IgD-negative memory B cell (primary cell): ENCODE results near the gene ZMYND10. TPM values are rescaled to one million over a fixed set of nuclear protein-coding genes. Genes with fewer than 3 reads are reported as not detected.

Experiments used
- H3K27ac Mint-ChIP-seq, 3 donors: one replicate each; pipeline ENCODE4 v1.8.0; 2020 to 2022; ENCODE audit warnings: mild to moderate bottlenecking in 3 of 3, mixed read lengths in 3 of 3, moderate library complexity in 1 of 3
- H3K27me3 Mint-ChIP-seq: one replicate; pipeline ENCODE4 v1.8.0; 2021; ENCODE audit warnings: mixed read lengths
- H3K36me3 Mint-ChIP-seq: one replicate; pipeline ENCODE4 v1.8.0; 2020; ENCODE audit warnings: mild to moderate bottlenecking, mixed read lengths
- H3K4me1 Mint-ChIP-seq, 3 donors: one replicate each; pipeline ENCODE4 v1.8.0; 2020 to 2022; ENCODE audit warnings: mixed read lengths in 3 of 3, mild to moderate bottlenecking in 1 of 3
- H3K4me3 Mint-ChIP-seq, 4 donors: one replicate each; pipeline ENCODE4 v1.8.0; 2020 to 2022; ENCODE audit warnings: mild to moderate bottlenecking in 4 of 4, mixed read lengths in 4 of 4, moderate library complexity in 3 of 4
- H3K9me3 Mint-ChIP-seq, 3 donors: one replicate each; pipeline ENCODE4 v1.8.0; 2020 to 2021; ENCODE audit warnings: mixed read lengths in 3 of 3, mild to moderate bottlenecking in 1 of 3
- polyA plus RNA-seq: library from polyadenylated mRNA; unstranded; fragments of 300-500 nt; fragmentation: Illumina TruSeq; gene quantifications from one replicate; pipeline ENCODE4 v1.2.3, GENCODE V29; 2021

ZMYND10 gene
- polyA plus RNA-seq, 1 donor from 2014 or later = not detected

GRCh38 chr3:50375258-50375931, 29.9 kb upstream of the ZMYND10 start:
- no peak overlapping the region for H3K27ac Mint-ChIP-seq
- no peaks in the 10 kb centered on the region for H3K36me3 Mint-ChIP-seq
- H3K27me3 Mint-ChIP-seq = no peaks in the 10 kb centered on the region
- peaks cover 0 to 2% (median 0%) of the 10 kb centered on the region in 3 donors for H3K4me1 Mint-ChIP-seq
- no peak overlapping the region for H3K4me3 Mint-ChIP-seq
- H3K9me3 Mint-ChIP-seq = no peaks in the 10 kb centered on the region

DNA sequence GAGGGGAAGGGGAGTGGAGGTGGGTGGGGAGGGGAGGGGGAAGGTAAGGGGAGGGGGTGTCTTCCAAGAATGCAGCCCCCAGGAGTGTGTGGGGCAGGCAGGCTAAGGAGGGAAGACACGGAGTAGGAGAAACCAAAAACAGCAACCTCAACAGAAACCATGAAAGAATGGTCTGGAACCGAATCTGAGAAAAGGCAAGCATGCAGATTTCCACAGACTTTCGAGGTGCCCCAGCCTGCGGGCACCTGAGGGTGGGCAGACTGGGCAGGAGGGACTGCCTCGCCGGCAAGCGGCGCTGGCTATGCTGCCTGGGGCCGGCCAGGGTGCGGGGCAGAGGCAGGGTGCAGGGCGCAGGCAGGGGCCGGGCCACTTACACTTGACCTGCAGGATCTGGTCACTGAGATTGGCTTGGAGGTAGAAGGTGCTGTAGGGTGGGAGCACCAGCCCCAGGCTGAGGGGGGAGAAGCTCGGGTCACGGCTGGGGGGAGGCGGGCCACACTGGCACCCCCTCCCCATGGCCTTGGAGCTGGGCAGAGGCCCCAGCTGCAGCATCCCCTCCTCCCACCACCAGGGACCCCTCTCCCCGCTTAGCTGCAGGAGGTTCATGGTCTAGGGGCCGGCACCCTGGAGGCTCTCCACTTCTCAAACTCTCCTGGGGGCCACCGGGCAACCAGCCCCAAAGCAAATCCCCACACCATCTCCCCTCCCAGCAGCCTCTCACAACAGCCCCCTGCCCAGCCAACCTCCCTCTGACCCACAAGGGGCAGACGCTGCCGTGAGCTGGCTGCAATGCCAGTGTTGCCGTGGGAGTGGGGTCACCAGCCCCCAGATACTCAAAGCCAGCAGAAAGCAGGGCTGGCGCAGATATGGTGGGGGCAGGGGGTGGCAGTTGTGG, 29.1 kb upstream of the ZMYND10 start:
- Mint-ChIP-seq H3K9me3 (no peaks in the 10 kb centered on the region), H3K4me1 (peaks cover 0 to 2% (median 0%) of the 10 kb centered on the region in 3 donors), H3K27ac (no peak overlapping the region), H3K4me3 (no peak overlapping the region), H3K27me3 (peaks cover under 1% of the 10 kb centered on the region), H3K36me3 (no peaks in the 10 kb centered on the region)

DNA sequence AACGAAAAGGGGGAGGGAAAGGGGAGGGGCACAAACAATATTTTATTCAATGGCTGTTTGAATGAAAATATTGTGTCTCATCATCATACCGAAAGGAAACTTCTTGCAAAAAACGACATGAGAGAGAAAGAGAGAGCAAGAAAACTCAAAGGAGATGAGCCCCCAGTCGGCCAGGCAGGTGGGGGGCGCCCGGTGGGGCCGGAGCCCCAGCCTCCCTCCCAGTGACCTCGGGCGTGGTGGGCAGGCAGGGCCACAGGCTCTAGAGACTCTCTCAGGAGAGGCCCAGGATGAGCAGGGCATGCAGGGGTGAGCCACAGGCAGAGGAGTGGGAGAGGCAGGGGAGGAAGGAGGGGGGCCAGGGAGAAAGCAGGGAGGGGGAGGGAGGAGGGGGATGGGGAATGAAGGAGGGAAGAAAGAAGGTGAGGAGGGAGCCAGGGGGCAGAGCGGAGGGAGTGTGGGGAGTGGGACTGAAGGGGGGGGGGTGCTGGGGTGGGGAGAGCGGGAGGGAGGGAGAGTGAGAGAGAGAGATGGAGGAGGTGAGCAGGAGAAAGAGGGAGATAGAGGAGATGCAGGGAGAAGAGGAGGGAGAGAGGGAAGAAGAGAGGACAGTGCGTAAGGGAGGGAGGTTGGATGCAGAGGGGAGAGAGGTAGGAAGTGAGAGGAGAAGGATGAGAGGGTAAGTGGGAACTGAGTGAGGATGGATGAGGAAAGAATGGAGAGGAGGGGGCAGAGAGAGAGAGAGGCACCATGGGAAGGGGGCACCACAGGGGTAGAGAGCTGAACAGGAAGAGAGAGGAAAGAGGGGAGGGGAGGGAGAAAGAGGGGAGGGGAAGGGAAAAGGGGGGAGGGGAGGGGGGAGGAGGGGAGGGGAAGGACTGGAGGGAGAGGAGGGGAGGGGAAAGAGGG, 27.9 kb upstream of the ZMYND10 start:
- H3K4me1 Mint-ChIP-seq = peaks cover 0 to 2% (median 0%) of the 10 kb centered on the region in 3 donors
- no peaks in the 10 kb centered on the region for H3K9me3 Mint-ChIP-seq
- peaks cover 2% of the 10 kb centered on the region for H3K27me3 Mint-ChIP-seq
- H3K27ac Mint-ChIP-seq = no peak overlapping the region
- no peaks in the 10 kb centered on the region for H3K36me3 Mint-ChIP-seq
- H3K4me3 Mint-ChIP-seq = no peak overlapping the region

- H3K27ac Mint-ChIP-seq = no peak overlapping the region
- peaks cover 2% of the 10 kb centered on the region for H3K27me3 Mint-ChIP-seq
- no peak overlapping the region for H3K4me3 Mint-ChIP-seq
Observed at GRCh38 chr3:50372349-50372748, 26.8 kb upstream of the ZMYND10 start.

DNA sequence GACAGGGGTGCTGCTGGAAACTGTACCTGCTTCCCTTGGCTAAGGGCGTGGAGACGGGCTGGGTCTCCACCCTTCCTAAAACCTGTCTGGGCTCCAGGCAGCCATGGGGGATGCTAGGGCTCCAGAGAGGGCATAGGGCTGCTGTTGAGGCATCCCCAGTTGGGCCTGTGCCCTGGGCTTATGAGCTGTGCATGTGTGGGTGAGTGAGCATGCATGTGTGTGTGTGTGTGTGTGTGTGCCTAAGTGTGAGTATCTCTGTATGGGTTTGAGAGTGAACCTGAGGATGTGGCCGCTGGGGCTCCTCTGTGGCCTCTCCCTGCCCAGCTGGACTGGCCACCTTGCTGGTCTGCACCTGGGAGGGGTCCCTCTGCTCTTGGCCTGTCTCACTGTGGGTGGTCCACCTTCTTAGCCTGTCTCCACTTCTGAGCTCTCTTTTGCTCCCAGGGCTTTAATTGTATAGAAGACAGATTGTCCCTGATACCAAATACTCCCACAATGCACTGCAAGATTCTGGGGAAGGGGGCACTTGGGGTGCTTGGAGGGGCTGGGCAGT, 25.7 kb upstream of the ZMYND10 start:
- H3K36me3 Mint-ChIP-seq = no peaks in the 10 kb centered on the region
- no peak overlapping the region for H3K4me3 Mint-ChIP-seq
- H3K9me3 Mint-ChIP-seq = no peaks in the 10 kb centered on the region
- no peak overlapping the region for H3K27ac Mint-ChIP-seq
- H3K4me1 Mint-ChIP-seq = peaks cover 0 to 5% (median 5%) of the 10 kb centered on the region in 3 donors
- H3K27me3 Mint-ChIP-seq = peaks cover 2% of the 10 kb centered on the region

More at GRCh38 chr3:50372349-50372748, 26.8 kb upstream of the ZMYND10 start:
- H3K4me1 Mint-ChIP-seq = peaks cover 0 to 2% (median 2%) of the 10 kb centered on the region in 3 donors
- no peaks in the 10 kb centered on the region for H3K36me3 Mint-ChIP-seq
- no peaks in the 10 kb centered on the region for H3K9me3 Mint-ChIP-seq

DNA sequence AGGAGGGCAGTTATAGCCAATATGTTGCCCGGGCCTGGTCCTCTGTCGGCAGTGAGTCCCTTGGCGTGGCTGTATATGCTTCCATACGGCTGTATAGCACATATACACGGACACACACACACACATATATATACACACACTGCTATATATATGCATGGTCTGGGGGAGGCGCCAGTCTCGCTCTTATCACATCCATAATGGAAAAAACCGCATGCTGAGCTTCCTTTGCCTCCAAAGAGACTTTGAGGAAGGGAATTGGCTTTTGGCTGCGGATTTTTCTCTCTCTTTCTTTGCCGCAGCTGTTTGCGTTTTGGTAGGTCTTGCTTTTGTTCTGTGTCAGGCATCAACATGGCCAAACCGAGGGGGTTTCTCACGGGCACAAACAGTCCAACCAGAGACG, 25.1 kb upstream of the ZMYND10 start:
- Mint-ChIP-seq H3K36me3 (no peaks in the 10 kb centered on the region), H3K4me3 (peak overlapping the region in 1 of 4 donors; percentile 60), H3K27ac (no peak overlapping the region), H3K9me3 (no peaks in the 10 kb centered on the region), H3K4me1 (peaks cover 0 to 8% (median 6%) of the 10 kb centered on the region in 3 donors), H3K27me3 (peaks cover 2% of the 10 kb centered on the region)

GRCh38 chr3:50369012-50369670, 23.6 kb upstream of the ZMYND10 start:
- no peaks in the 10 kb centered on the region for H3K9me3 Mint-ChIP-seq
- peaks cover 0 to 11% (median 6%) of the 10 kb centered on the region in 3 donors for H3K4me1 Mint-ChIP-seq
- peak overlapping the region in 1 of 4 donors; percentile 58 for H3K4me3 Mint-ChIP-seq
- H3K36me3 Mint-ChIP-seq = no peaks in the 10 kb centered on the region
- H3K27me3 Mint-ChIP-seq = peaks cover 2% of the 10 kb centered on the region
- no peak overlapping the region for H3K27ac Mint-ChIP-seq

- peak overlapping the region; percentile 86 to 95 (median 90) for H3K4me3 Mint-ChIP-seq
- no peaks in the 10 kb centered on the region for H3K36me3 Mint-ChIP-seq
- peaks cover 2% of the 10 kb centered on the region for H3K27me3 Mint-ChIP-seq
- peak overlapping the region in 2 of 3 donors; percentile 89 to 90 for H3K27ac Mint-ChIP-seq
- H3K9me3 Mint-ChIP-seq = no peaks in the 10 kb centered on the region
- H3K4me1 Mint-ChIP-seq = peaks cover 0 to 10% (median 6%) of the 10 kb centered on the region in 3 donors
Observed at GRCh38 chr3:50365842-50366220, 20.3 kb upstream of the ZMYND10 start.

GRCh38 chr3:50365080-50365841, 19.7 kb upstream of the ZMYND10 start:
- H3K27me3 Mint-ChIP-seq = peaks cover 2% of the 10 kb centered on the region
- H3K27ac Mint-ChIP-seq = peak overlapping the region; percentile 73 to 90 (median 89)
- H3K4me1 Mint-ChIP-seq = peaks cover 0 to 10% (median 6%) of the 10 kb centered on the region in 3 donors
- H3K36me3 Mint-ChIP-seq = no peaks in the 10 kb centered on the region
- peak overlapping the region; percentile 86 to 95 (median 90) for H3K4me3 Mint-ChIP-seq
- no peaks in the 10 kb centered on the region for H3K9me3 Mint-ChIP-seq

GRCh38 chr3:50364573-50365079, 19.1 kb upstream of the ZMYND10 start:
- H3K4me3 Mint-ChIP-seq = peak overlapping the region; percentile 86 to 95 (median 90)
- peaks cover 2% of the 10 kb centered on the region for H3K27me3 Mint-ChIP-seq
- peak overlapping the region in 1 of 3 donors; percentile 89 for H3K27ac Mint-ChIP-seq
- H3K4me1 Mint-ChIP-seq = peaks cover 4 to 11% (median 7%) of the 10 kb centered on the region in 3 donors
- no peaks in the 10 kb centered on the region for H3K9me3 Mint-ChIP-seq
- H3K36me3 Mint-ChIP-seq = no peaks in the 10 kb centered on the region

DNA sequence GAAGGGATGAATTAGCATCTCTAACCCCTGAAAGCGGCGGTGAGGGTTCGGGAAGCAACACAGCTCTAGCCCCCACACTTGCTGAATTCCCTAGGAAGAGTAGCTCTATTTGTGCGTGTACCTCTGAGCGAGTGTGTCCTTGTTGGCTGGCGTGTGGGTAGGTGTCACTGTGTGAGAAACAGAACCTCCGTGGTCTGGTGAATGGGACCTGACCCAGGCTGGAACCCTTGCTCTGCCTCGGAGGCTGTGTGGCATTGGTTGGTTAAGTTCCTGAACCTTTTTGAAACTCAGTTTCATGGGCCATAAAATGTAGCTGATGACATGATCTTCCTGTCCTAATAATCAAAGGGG, 14.2 kb upstream of the ZMYND10 start:
- no peaks in the 10 kb centered on the region for H3K9me3 Mint-ChIP-seq
- H3K4me3 Mint-ChIP-seq = peak overlapping the region; percentile 97 to 99 (median 97)
- peak overlapping the region; percentile 91 to 94 (median 94) for H3K27ac Mint-ChIP-seq
- H3K4me1 Mint-ChIP-seq = peaks cover 24 to 28% (median 27%) of the 10 kb centered on the region in 3 donors
- no peaks in the 10 kb centered on the region for H3K27me3 Mint-ChIP-seq
- no peaks in the 10 kb centered on the region for H3K36me3 Mint-ChIP-seq

DNA sequence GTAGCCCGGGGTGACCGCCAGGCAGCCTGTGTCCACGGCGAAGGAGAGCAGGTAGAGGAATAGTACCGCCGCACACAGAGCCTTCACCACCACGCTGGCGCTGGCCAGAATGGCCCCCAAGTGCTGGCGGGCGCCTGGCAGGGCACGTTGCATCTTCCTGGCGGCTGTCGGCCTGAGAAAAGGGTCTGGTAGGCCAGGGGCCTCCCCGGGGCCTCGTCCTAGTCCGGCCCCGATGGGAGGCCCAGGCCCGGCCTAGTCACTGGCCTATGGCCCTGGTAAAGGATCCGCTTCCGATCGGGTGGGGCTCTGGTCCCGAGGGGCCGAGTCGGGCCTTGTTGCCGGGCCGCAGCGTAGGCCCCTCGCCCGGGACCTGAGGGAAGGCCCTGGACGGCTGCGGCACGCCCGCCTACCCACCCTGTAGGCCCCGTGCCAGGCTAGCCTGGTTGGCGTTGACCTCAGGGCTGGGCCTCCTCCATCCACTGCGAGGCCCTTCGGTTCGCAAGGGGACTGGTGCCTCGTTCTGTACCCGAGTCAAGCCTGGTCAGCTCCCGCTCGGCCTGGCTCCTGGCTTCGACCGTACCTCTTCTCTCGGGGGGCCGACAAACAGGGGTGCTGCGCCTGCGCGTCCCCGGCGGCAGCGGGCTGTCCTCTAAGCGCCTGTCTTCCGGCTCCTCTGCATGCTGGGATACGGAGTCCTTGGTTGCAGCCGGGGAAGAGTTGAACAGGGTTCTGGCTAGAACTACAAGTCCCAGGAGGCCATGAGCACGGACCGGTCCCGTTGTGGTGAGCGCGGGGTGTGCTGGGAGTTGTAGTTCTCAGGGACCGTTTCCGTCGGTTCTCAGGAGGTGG, 13.6 kb upstream of the ZMYND10 start, which contains the start of gene TMEM115:
Gene TMEM115, minus strand, starts transcription at position 611 of the 849 bp plus-strand sequence. Its CDS starts 458 bp downstream, at position 153.
- H3K36me3 Mint-ChIP-seq = no peaks in the 10 kb centered on the region
- peak within 1 kb of the TSS; percentile 97 to 99 (median 97) for H3K4me3 Mint-ChIP-seq
- no peaks in the 10 kb centered on the region for H3K27me3 Mint-ChIP-seq
- H3K27ac Mint-ChIP-seq = peak within 1 kb of the TSS; percentile 91 to 94 (median 94)
- peaks cover 24 to 28% (median 27%) of the 10 kb centered on the region in 3 donors for H3K4me1 Mint-ChIP-seq
- no peaks in the 10 kb centered on the region for H3K9me3 Mint-ChIP-seq
